CD4-positive, alpha-beta T cell (primary cell): ENCODE measurements around the gene NANOS3. TPM values are rescaled to one million over a fixed set of nuclear protein-coding genes. Genes with fewer than 3 reads are reported as not detected.
"Not testable (repeated sequence)": the region's sequence is repeated elsewhere in the genome, so short reads cannot be mapped to it uniquely, and the experiment has no call there.

Source experiments
- ATAC-seq: fragments of 200-7000 bp; cut with Tn5 transposase; one replicate; pipeline ENCODE4 v1.10.0; 2022; ENCODE audit warnings: mild to moderate bottlenecking; ENCODE audit not compliant: poor library complexity
- CTCF ChIA-PET: fragments of 350-600 bp; sonication (Branson Sonifier 250); formaldehyde crosslinking; loops from one replicate; lab custom pipeline; 2021; ENCODE audit warnings: antibody characterized with exemption, inconsistent platforms; lab: Charles Lee
- POLR2A ChIA-PET: fragments of 350-600 bp; sonication (Branson Sonifier 250); formaldehyde crosslinking; loops from one replicate; lab custom pipeline; 2021; ENCODE audit warnings: antibody characterized with exemption, inconsistent platforms; lab: Charles Lee
- DNase-seq, 14 experiments: peaks; one replicate each; pipeline ENCODE4 v3.0.0-alpha.2; 2013 to 2020; ENCODE audit warnings: mixed read lengths in 2 of 14
- H3K27ac ChIP-seq, 2 donors: one replicate each; pipeline versions ENCODE4 v1.5.1 to v1.7.0; 2013; ENCODE audit warnings: low read length in 2 of 2, low read depth in 1 of 2, mild to moderate bottlenecking in 1 of 2
- H3K27me3 ChIP-seq, 2 experiments: 1 replicate in 1 of 2; 2 replicates in 1 of 2; pipeline versions ENCODE4 v1.6.1 to v1.7.0; 2013; ENCODE audit warnings: low read length in 2 of 2, control low read depth in 1 of 2, mild to moderate bottlenecking in 1 of 2, moderate library complexity in 1 of 2; ENCODE audit not compliant: insufficient read depth in 2 of 2, control insufficient read depth in 1 of 2
- H3K36me3 ChIP-seq: one replicate; pipeline ENCODE4 v1.6.1; 2013; ENCODE audit warnings: low read length, control low read depth; ENCODE audit not compliant: insufficient read depth
- H3K4me1 ChIP-seq: one replicate; pipeline ENCODE4 v1.6.1; 2013; ENCODE audit warnings: low read length, control low read depth; ENCODE audit not compliant: insufficient read depth
- H3K4me3 ChIP-seq: one replicate; pipeline ENCODE4 v1.5.1; 2013; ENCODE audit warnings: mild to moderate bottlenecking, low read length, moderate library complexity
- H3K9me3 ChIP-seq, 2 experiments: 1 replicate in 1 of 2; 2 replicates in 1 of 2; pipeline versions ENCODE4 v1.6.1 to v1.7.0; 2013; ENCODE audit warnings: low read length in 2 of 2, mild to moderate bottlenecking in 2 of 2, control low read depth in 1 of 2, moderate library complexity in 1 of 2; ENCODE audit not compliant: control insufficient read depth in 1 of 2, insufficient read depth in 1 of 2
- H3K27ac Mint-ChIP-seq: one replicate; pipeline ENCODE4 v1.8.0; 2020; ENCODE audit warnings: mixed read lengths
- H3K27me3 Mint-ChIP-seq: one replicate; pipeline ENCODE4 v1.8.0; 2021; ENCODE audit warnings: mixed read lengths
- H3K36me3 Mint-ChIP-seq: one replicate; pipeline ENCODE4 v1.8.0; 2021; ENCODE audit warnings: low read depth, mixed read lengths
- H3K4me1 Mint-ChIP-seq: one replicate; pipeline ENCODE4 v1.8.0; 2021; ENCODE audit warnings: low read depth, mixed read lengths
- H3K4me3 Mint-ChIP-seq: one replicate; pipeline ENCODE4 v1.8.0; 2020; ENCODE audit warnings: mild to moderate bottlenecking, mixed read lengths
- H3K9me3 Mint-ChIP-seq: one replicate; pipeline ENCODE4 v1.8.0; 2020; ENCODE audit warnings: mixed read lengths
- CTCF ChIP-seq: fragments of 200-600 bp; IDR thresholded peaks from one replicate; pipeline ENCODE4 v1.8.0; 2022; ENCODE audit warnings: antibody characterized with exemption, mild to moderate bottlenecking
- intact Hi-C, 2 experiments: fragments of 100-400 bp; cut with DNase I in 1 of 2; cut with micrococcal nuclease in 1 of 2; formaldehyde crosslinking; loops; one replicate each; pipeline versions ENCODE4 v1.15.1 to v1.9.0; 2023 to 2025; cut with DNase I, micrococcal nuclease
- total RNA-seq, 174 experiments: library from RNA in 2 of 174; stranded (reverse) in 2 of 174; gene quantifications; one replicate each; pipeline ENCODE4 v1.2.3 and lab custom pipeline; 2021 to 2026

Gene NANOS3
- total RNA-seq, 2 experiments from 2014 or later, result 0.87 TPM; not detected in 1

- peak overlapping the region; percentile 84 for H3K4me3 Mint-ChIP-seq
- no peak for ATAC-seq
- H3K4me1 ChIP-seq, result peaks cover 50% of the 10 kb centered on the region
- peak overlapping the region; percentile 34 for H3K4me3 ChIP-seq
- H3K27me3 Mint-ChIP-seq, result no peaks in the 10 kb centered on the region
- intact Hi-C loops, result loop anchor here in 1 of 2 experiments (1.0 kb wide), 1 partner anchor 10 kb away; no protein-coding TSS in a partner anchor
- no peaks in the 10 kb centered on the region for H3K9me3 ChIP-seq
- H3K27ac Mint-ChIP-seq, result peak overlapping the region; percentile 99
- ChIA-PET CTCF (interaction anchor here (5.4 kb wide), 1 partner anchor 11 kb away, joined by 46 read pairs; no protein-coding TSS in a partner anchor), POLR2A (interaction anchor here (1.0 kb wide), 1 partner anchor 76 kb away, joined by 3 read pairs; the partner anchor contains the start of gene C19orf53)
- H3K36me3 ChIP-seq, result no peaks in the 10 kb centered on the region
- no peaks in the 10 kb centered on the region for H3K27me3 ChIP-seq
- H3K27ac ChIP-seq, result peak overlapping the region; percentile 46 to 81
- no peak for TF ChIP-seq CTCF
- H3K9me3 Mint-ChIP-seq, result no peaks in the 10 kb centered on the region
- H3K4me1 Mint-ChIP-seq, result peaks cover 34% of the 10 kb centered on the region
- H3K36me3 Mint-ChIP-seq, result peaks cover 5% of the 10 kb centered on the region
- DNase-seq, result peak in 11 of 14 experiments; percentile 57 to 88 (median 67)
These were observed 25.8 kb upstream of the NANOS3 start for GRCh38 chr19:13850910-13851733.

GRCh38 chr19:13851734-13852114, 25.2 kb upstream of the NANOS3 start:
- intact Hi-C loops, H3K9me3 Mint-ChIP-seq, H3K36me3 Mint-ChIP-seq, DNase-seq, H3K9me3 ChIP-seq, H3K27me3 Mint-ChIP-seq, H3K4me3 Mint-ChIP-seq, H3K27ac ChIP-seq, H3K27me3 ChIP-seq, H3K4me3 ChIP-seq, H3K36me3 ChIP-seq, H3K27ac Mint-ChIP-seq, ATAC-seq, POLR2A ChIA-PET: not testable (repeated sequence)
- CTCF ChIA-PET, result interaction anchor here (5.4 kb wide), 1 partner anchor 10 kb away, joined by 46 read pairs; no protein-coding TSS in a partner anchor
- H3K4me1 Mint-ChIP-seq, result peaks cover 28% of the 10 kb centered on the region
- peaks cover 44% of the 10 kb centered on the region for H3K4me1 ChIP-seq

GRCh38 chr19:13852171-13852707, 24.7 kb upstream of the NANOS3 start:
- H3K27me3 ChIP-seq, H3K9me3 ChIP-seq, H3K36me3 ChIP-seq, H3K4me3 Mint-ChIP-seq, H3K27ac ChIP-seq, H3K27me3 Mint-ChIP-seq, intact Hi-C loops, DNase-seq, H3K27ac Mint-ChIP-seq, H3K9me3 Mint-ChIP-seq, H3K4me3 ChIP-seq, H3K36me3 Mint-ChIP-seq, ATAC-seq: not testable (repeated sequence)
- H3K4me1 ChIP-seq, result peaks cover 39% of the 10 kb centered on the region
- POLR2A ChIA-PET, result interaction anchor here (1.0 to 1.1 kb wide), 2 partner anchors 15 to 77 kb away, joined by 3 read pairs; partner anchors contain the start of gene C19orf53
- H3K4me1 Mint-ChIP-seq, result peaks cover 23% of the 10 kb centered on the region
- CTCF ChIA-PET, result interaction anchor here (5.4 kb wide), 1 partner anchor 10 kb away, joined by 46 read pairs; no protein-coding TSS in a partner anchor

GRCh38 chr19:13856497-13856896, 20.4 kb upstream of the NANOS3 start:
- ChIA-PET POLR2A (no interaction called here), CTCF (interaction anchor here (0.8 kb wide), 1 partner anchor 32 kb away, joined by 3 read pairs; no protein-coding TSS in a partner anchor)
- Histone ChIP-seq H3K4me1 (peaks cover 11% of the 10 kb centered on the region), H3K27me3 (no peaks in the 10 kb centered on the region), H3K36me3 (no peaks in the 10 kb centered on the region), H3K27ac (no peak overlapping the region), H3K9me3 (no peaks in the 10 kb centered on the region), H3K4me3 (no peak overlapping the region)
- no peaks in the 10 kb centered on the region for H3K36me3 Mint-ChIP-seq
- no peak overlapping the region for H3K4me3 Mint-ChIP-seq
- peaks cover 13% of the 10 kb centered on the region for H3K4me1 Mint-ChIP-seq
- ATAC-seq (no peak), DNase-seq (no peak)
- H3K27ac Mint-ChIP-seq, result no peak overlapping the region
- H3K27me3 Mint-ChIP-seq, result no peaks in the 10 kb centered on the region
- H3K9me3 Mint-ChIP-seq, result no peaks in the 10 kb centered on the region
- no peak for TF ChIP-seq CTCF
- intact Hi-C loops, result loop anchor here in 1 of 2 experiments (5.0 kb wide), 1 partner anchor 429 kb away; no protein-coding TSS in a partner anchor
